ENCODE results near the gene RAPGEF6. TPM values are rescaled to one million over a fixed set of nuclear protein-coding genes. Genes with fewer than 3 reads are reported as not detected.

Gene RAPGEF6
- total RNA-seq, 4 donors from 2014 or later, result 16.7 to 104 (median 22.6) TPM

DNA sequence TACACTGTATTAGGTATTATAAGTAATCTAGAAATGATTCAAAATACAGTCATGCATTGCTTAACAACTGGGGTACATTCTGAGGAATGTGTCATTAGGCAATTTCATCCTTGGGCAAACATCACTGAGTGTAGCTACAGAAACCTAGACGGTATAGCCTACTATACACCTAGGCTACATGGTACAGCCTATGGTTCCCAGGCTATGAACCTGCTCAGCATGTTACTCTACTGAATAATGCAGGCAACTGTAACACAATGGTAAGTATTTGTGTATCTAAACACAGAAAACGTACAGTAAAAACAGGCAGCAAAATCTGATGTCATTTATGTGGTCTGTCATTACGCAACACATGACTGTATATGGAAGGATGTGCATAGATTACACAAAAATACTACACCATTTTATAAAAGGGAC is 96.8 kb downstream of the RAPGEF6 start:
- H3K36me3 ChIP-seq, result peaks cover 0 to 3% (median 0%) of the 10 kb centered on the region in 3 donors
- TF ChIP-seq POLR2A (IDR thresholded peaks at IDR 0.05), result no peak
- TF ChIP-seq CTCF (IDR thresholded peaks at IDR 0.05), result no peak

DNA sequence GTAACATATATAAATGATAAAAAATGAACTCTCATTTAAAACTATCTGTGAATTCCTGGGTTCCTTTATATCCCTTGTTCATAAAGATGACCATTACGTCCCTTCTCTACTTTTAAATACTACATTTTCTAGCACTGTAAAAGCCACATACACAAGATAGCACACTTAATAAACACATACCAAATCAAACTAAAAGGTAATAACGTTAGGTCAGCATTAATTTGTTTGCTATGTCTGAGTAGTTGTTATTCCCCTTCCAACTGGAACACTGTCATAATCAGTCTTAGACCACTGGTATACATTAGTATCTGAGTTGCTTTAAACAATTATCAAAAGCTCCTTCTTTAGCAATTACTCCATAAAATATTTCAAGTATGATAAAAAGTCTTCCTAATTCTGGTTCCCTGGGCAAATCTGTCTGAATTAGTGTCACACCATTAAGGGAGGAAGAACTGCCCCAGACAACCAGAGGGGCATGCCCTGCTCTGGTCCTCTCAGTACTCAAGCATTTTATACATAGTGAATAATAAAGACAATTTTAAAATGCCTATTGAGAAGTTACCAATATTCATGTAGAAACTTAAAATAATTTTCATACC is 98.1 kb downstream of the RAPGEF6 start:
- TF ChIP-seq POLR2A (IDR thresholded peaks at IDR 0.05) (no peak), CTCF (IDR thresholded peaks at IDR 0.05) (no peak)
- H3K27me3 ChIP-seq, result no peaks in the 10 kb centered on the region
- H3K27ac ChIP-seq, result peak overlapping the region in 1 of 4 donors; percentile 19
- H3K4me3 ChIP-seq, result no peak overlapping the region
- H3K36me3 ChIP-seq, result peaks cover 0 to 3% (median 0%) of the 10 kb centered on the region in 3 donors
- H3K4me1 ChIP-seq, result no peaks in the 10 kb centered on the region
- no peak for DNase-seq
- H3K9me3 ChIP-seq, result no peaks in the 10 kb centered on the region

More for the DNA sequence above, 96.8 kb downstream of the RAPGEF6 start:
- Histone ChIP-seq H3K4me3 (no peak overlapping the region), H3K4me1 (no peaks in the 10 kb centered on the region), H3K9me3 (no peaks in the 10 kb centered on the region), H3K27ac (no peak overlapping the region), H3K27me3 (no peaks in the 10 kb centered on the region)
- DNase-seq, result no peak

GRCh38 chr5:131536211-131536826 is 98.7 kb downstream of the RAPGEF6 start:
- Histone ChIP-seq H3K4me1 (no peaks in the 10 kb centered on the region), H3K9me3 (no peaks in the 10 kb centered on the region), H3K27ac (peak overlapping the region in 1 of 4 donors; percentile 40), H3K4me3 (no peak overlapping the region), H3K27me3 (no peaks in the 10 kb centered on the region), H3K36me3 (peaks cover 0 to 3% (median 0%) of the 10 kb centered on the region in 3 donors)
- DNase-seq, result no peak
- TF ChIP-seq CTCF (IDR thresholded peaks at IDR 0.05) (no peak), POLR2A (IDR thresholded peaks at IDR 0.05) (no peak)

- H3K4me3 ChIP-seq, result no peak overlapping the region
- H3K27ac ChIP-seq, result no peak overlapping the region
- H3K4me1 ChIP-seq, result no peaks in the 10 kb centered on the region
- no peaks in the 10 kb centered on the region for H3K9me3 ChIP-seq
- peaks cover 0 to 3% (median 0%) of the 10 kb centered on the region in 3 donors for H3K36me3 ChIP-seq
- no peak for DNase-seq
- no peaks in the 10 kb centered on the region for H3K27me3 ChIP-seq
- TF ChIP-seq POLR2A (IDR thresholded peaks at IDR 0.05), result no peak
- TF ChIP-seq CTCF (IDR thresholded peaks at IDR 0.05), result no peak
Observed at GRCh38 chr5:131534974-131535373, 100.1 kb downstream of the RAPGEF6 start.

DNA sequence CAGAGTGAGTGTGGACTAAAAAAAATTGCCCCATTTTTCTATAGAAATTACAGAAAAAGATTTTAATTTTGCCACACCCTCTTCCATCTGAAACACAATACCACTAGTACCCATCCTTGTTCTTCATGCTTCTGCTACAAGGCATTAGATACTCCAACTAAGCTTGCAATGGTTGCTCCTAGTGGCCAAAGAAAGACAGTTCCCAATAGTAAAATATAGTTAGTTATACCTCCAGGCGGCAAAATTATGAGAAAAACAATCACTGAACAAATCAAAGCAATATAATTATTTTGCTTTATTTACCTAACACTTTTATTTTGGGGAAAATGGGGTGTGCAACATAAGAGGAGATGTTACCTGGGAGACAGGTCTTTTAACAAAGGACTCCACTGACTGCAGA is 101.2 kb downstream of the RAPGEF6 start:
- peaks cover 0 to 1% (median 0%) of the 10 kb centered on the region in 4 donors for H3K4me1 ChIP-seq
- H3K27ac ChIP-seq, result no peak overlapping the region
- TF ChIP-seq CTCF (IDR thresholded peaks at IDR 0.05), result peak in 1 of 6 experiments; percentile 10
- no peak for TF ChIP-seq POLR2A (IDR thresholded peaks at IDR 0.05)
- no peak for DNase-seq
- H3K36me3 ChIP-seq, result peaks cover 0 to 3% (median 0%) of the 10 kb centered on the region in 3 donors
- H3K4me3 ChIP-seq, result no peak overlapping the region
- H3K9me3 ChIP-seq, result no peaks in the 10 kb centered on the region
- no peaks in the 10 kb centered on the region for H3K27me3 ChIP-seq
